Mesothelial cell of epicardium (in vitro differentiated cells): Measurements from ENCODE around the gene TP53TG5. TPM values are rescaled to one million over a fixed set of nuclear protein-coding genes. Genes with fewer than 3 reads are reported as not detected.

Experiments
- DNase-seq, 2 experiments: peaks; one replicate each; pipeline ENCODE4 v3.0.0; 2021; ENCODE audit warnings: low spot score in 2 of 2; ENCODE audit not compliant: unreplicated experiment in 2 of 2
- H3K27ac Mint-ChIP-seq: 2 replicates; pipeline ENCODE4 v1.8.0; 2021; ENCODE audit warnings: mixed read lengths
- H3K27me3 Mint-ChIP-seq: 2 replicates; pipeline ENCODE4 v1.8.0; 2021; ENCODE audit warnings: low read depth, mixed read lengths
- H3K36me3 Mint-ChIP-seq: 2 replicates; pipeline ENCODE4 v1.8.0; 2021; ENCODE audit warnings: mixed read lengths
- H3K4me1 Mint-ChIP-seq: 2 replicates; pipeline ENCODE4 v1.8.0; 2021; ENCODE audit warnings: mixed read lengths
- H3K4me3 Mint-ChIP-seq: 2 replicates; pipeline ENCODE4 v1.8.0; 2021; ENCODE audit warnings: mild to moderate bottlenecking, moderate library complexity, mixed read lengths
- H3K9me3 Mint-ChIP-seq: 2 replicates; pipeline ENCODE4 v1.8.0; 2021; ENCODE audit warnings: mixed read lengths
- total RNA-seq: library from RNA; stranded (reverse); gene quantifications from 3 replicates; pipeline ENCODE4 v1.2.1, GENCODE V29; 2021
- TF ChIP-seq, protein P1 (sequence below): fragments of 200-600 bp; sonication (generic); IDR thresholded peaks from one replicate; pipeline ENCODE4 v1.5.0; 2021; ENCODE audit warnings: antibody characterized with exemption; ENCODE audit not compliant: unreplicated experiment

TP53TG5 gene
- total RNA-seq, 1 donor from 2014 or later = not detected

DNA sequence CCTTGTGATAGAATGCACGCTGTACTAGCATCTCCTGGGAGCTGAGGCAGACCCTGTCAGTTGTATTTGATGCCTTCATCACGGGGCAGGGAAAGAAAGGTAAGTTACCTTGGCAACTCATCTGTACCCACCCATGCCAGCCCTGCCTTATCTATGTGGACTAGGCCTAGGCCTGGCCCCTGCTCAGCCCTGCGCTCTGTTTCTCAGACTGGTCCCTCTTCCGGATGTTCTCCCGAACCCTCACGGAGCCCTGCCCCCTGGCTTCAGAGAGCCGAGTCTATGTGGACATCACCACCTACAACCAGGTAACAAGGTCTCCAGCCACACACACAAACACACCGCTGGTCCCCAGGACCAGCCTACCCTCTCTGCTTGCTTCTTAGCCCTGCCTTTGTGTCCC, 42.0 kb upstream of the TP53TG5 start:
- Mint-ChIP-seq H3K9me3 (no peaks in the 10 kb centered on the region), H3K4me3 (no peak overlapping the region), H3K27me3 (no peaks in the 10 kb centered on the region), H3K36me3 (peaks cover 10% of the 10 kb centered on the region), H3K27ac (no peak overlapping the region), H3K4me1 (peaks cover 16% of the 10 kb centered on the region)
- TF ChIP-seq, protein P1, sequence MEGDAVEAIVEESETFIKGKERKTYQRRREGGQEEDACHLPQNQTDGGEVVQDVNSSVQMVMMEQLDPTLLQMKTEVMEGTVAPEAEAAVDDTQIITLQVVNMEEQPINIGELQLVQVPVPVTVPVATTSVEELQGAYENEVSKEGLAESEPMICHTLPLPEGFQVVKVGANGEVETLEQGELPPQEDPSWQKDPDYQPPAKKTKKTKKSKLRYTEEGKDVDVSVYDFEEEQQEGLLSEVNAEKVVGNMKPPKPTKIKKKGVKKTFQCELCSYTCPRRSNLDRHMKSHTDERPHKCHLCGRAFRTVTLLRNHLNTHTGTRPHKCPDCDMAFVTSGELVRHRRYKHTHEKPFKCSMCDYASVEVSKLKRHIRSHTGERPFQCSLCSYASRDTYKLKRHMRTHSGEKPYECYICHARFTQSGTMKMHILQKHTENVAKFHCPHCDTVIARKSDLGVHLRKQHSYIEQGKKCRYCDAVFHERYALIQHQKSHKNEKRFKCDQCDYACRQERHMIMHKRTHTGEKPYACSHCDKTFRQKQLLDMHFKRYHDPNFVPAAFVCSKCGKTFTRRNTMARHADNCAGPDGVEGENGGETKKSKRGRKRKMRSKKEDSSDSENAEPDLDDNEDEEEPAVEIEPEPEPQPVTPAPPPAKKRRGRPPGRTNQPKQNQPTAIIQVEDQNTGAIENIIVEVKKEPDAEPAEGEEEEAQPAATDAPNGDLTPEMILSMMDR = no peak
- no peak for DNase-seq

DNA sequence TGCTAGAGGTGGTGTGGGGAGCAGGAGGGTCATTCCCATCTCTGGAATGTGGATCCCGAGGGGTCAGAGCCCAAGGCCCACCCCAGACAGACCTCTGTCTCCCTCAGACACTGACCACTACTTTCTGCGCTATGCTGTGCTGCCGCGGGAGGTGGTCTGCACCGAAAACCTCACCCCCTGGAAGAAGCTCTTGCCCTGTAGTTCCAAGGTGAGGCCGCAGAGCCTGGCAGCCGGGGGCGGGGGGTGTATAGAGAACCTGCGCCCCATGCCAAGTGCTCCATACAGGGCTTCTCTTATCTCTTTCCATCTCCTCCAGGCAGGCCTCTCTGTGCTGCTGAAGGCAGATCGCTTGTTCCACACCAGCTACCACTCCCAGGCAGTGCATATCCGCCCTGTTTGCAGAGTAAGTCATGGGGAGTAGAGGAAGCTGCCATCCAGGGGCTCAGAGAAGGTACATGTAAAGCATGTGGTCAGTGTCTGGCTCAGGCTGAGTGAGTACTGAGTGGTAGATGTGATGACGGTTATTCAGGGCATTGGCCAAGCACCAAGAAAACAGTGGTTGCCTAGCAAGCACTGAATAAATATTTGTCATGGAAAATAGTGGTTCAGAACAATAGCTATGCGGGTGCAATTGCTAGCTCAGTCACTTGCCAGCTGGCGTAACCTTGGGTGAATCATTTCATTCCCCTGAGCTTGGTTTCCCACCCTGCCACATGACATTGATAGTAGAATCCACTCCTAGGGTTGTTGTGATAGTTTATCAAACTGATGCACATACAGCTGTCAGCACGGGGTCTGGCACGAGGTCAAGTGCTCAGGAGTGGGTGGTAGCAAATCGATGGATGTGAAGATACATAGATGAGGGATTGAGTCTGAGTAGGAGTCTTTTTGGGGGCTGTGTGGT, 41.3 kb upstream of the TP53TG5 start:
- Mint-ChIP-seq H3K4me3 (no peak overlapping the region), H3K9me3 (no peaks in the 10 kb centered on the region), H3K27ac (no peak overlapping the region), H3K36me3 (peaks cover 10% of the 10 kb centered on the region), H3K4me1 (peaks cover 17% of the 10 kb centered on the region), H3K27me3 (no peaks in the 10 kb centered on the region)
- no peak for DNase-seq
- TF ChIP-seq, protein P1 = no peak

DNA sequence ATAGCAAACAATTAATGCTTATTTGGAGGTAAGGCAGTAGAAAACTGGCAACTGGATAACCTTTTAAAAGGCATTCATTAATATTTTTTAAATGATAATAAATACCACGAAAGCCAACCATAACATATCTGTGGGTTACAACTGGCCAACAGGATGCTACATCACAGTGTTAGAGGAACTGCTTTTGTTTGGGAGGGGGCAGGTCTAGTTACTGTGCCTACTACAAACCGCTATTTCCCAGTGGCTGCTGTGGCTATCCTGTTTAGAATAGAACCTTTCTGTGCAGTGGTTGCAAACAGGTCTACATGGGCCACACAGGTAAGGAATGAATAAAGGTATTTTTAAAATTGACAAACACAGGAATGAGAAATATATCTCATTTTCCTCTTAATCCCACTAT, 38.8 kb upstream of the TP53TG5 start:
- no peak for DNase-seq
- Mint-ChIP-seq H3K4me1 (peaks cover 17% of the 10 kb centered on the region), H3K9me3 (no peaks in the 10 kb centered on the region), H3K4me3 (peak overlapping the region; percentile 97), H3K36me3 (peaks cover 10% of the 10 kb centered on the region), H3K27ac (no peak overlapping the region), H3K27me3 (no peaks in the 10 kb centered on the region)
- TF ChIP-seq, protein P1 = no peak

DNA sequence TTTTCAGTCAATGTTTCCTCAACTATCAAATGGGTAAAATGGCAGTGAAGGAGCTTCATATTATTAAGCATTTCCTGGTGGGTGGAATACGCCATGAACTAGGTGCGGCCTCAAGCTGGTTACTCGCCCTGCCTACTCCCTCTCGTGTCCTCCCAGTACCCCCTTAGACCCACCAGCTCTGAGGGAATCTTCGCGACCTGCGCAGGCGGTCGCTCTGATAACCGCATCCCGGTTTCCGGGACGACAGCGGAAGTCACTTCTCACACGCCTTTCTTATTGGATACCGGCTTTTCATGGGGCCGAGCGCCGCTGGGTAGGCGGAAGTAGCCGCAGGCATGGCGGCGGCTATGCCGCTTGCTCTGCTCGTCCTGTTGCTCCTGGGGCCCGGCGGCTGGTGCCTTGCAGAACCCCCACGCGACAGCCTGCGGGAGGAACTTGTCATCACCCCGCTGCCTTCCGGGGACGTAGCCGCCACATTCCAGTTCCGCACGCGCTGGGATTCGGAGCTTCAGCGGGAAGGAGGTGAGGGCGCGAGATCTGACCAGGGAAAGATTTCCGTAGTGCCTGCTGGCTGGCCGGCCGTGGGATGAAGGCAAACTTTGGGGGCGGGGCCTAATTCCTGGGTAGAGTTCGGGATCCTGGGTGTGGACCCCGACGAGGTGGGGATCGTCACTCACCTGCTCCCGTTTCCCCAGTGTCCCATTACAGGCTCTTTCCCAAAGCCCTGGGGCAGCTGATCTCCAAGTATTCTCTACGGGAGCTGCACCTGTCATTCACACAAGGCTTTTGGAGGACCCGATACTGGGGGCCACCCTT, 37.9 kb upstream of the TP53TG5 start, which contains the start of gene PIGT:
PIGT (plus strand) TSS at position 320 of the 816 bp plus-strand sequence; CDS start at position 336, 16 bp downstream.
- Mint-ChIP-seq H3K27me3 (no peaks in the 10 kb centered on the region), H3K4me3 (peak within 1 kb of the TSS; percentile 97), H3K4me1 (peaks cover 17% of the 10 kb centered on the region), H3K27ac (peak within 1 kb of the TSS; percentile 92), H3K9me3 (no peaks in the 10 kb centered on the region), H3K36me3 (peaks cover 10% of the 10 kb centered on the region)
- DNase-seq = peak; percentile 58 to 80
- TF ChIP-seq, protein P1 = no peak

DNA sequence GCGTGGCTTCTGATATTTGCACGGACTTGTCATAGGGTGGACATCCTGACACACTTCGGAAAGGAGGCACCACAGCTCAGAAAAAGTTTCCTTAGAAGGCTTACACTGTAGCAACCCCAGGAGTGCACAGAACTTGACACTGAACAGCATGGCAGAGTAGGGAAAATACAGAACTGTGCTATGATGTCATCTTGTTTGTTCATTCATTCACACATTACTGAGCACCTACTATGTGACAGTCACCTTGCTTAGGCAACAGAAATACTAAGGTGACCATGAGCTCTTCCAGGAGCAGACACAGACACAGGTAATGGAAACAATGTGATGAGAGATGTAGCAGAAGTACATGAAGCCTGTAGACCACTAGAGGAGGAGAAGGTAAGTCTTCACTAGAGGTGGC, 35.4 kb upstream of the TP53TG5 start:
- Mint-ChIP-seq H3K9me3 (no peaks in the 10 kb centered on the region), H3K27me3 (peaks cover 3% of the 10 kb centered on the region), H3K36me3 (peaks cover 5% of the 10 kb centered on the region), H3K4me3 (no peak overlapping the region), H3K4me1 (peaks cover 17% of the 10 kb centered on the region), H3K27ac (no peak overlapping the region)
- no peak for DNase-seq
- TF ChIP-seq, protein P1 = no peak
